GM12801 (cell line): ENCODE results near the gene LY6G5C.

Source experiments
- TF ChIP-seq, protein P1 (sequence below): IDR thresholded peaks from one replicate; pipeline ENCODE4 v1.5.1; 2011; ENCODE audit warnings: control low read depth; ENCODE audit not compliant: insufficient read length; ENCODE audit errors: extremely low read depth

LY6G5C gene

DNA sequence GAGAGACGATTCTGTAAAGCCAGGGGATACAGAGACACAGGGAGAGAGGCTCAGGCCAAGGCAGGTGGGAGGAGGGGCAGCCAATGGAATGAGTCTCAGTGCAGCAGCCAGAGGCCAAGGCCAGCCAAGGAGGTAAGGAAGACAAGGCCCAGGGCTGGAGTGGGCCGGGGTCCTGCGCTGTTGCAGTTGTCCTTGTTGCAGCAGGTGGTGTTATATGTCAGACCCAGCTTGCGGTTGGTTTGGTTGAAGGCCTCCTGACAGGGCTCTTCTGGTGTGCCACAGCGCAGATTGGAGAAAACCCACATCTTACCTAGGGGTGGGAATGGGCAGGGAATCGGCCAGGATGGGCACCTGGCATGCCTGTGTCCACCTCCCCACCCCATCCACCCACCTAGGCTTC is 38.1 kb upstream of the LY6G5C start:
- TF ChIP-seq, protein P1, sequence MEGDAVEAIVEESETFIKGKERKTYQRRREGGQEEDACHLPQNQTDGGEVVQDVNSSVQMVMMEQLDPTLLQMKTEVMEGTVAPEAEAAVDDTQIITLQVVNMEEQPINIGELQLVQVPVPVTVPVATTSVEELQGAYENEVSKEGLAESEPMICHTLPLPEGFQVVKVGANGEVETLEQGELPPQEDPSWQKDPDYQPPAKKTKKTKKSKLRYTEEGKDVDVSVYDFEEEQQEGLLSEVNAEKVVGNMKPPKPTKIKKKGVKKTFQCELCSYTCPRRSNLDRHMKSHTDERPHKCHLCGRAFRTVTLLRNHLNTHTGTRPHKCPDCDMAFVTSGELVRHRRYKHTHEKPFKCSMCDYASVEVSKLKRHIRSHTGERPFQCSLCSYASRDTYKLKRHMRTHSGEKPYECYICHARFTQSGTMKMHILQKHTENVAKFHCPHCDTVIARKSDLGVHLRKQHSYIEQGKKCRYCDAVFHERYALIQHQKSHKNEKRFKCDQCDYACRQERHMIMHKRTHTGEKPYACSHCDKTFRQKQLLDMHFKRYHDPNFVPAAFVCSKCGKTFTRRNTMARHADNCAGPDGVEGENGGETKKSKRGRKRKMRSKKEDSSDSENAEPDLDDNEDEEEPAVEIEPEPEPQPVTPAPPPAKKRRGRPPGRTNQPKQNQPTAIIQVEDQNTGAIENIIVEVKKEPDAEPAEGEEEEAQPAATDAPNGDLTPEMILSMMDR: no peak

DNA sequence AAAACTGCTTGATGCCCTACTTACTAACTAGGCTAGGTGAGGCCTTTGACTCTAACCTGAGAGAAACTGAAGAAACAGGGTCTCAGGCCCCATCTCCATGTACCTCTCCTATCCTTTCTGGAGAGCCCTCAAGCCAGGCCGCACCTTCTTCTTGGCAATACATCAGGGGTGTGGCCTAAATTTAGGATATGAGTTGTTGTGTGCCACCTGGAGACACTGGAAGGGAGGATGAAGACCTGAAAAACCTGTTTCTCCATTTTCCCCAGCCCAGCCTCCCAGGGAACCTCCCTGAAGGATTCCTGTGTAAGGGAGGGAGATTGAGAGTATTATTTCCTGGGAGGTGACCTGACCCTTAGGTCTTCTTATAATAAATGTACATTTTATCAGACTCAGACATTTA is 37.4 kb upstream of the LY6G5C start:
- TF ChIP-seq, protein P1: no peak

- TF ChIP-seq, protein P1: no peak
Observed at GRCh38 chr6:31717499-31718222, 36.8 kb upstream of the LY6G5C start.

DNA sequence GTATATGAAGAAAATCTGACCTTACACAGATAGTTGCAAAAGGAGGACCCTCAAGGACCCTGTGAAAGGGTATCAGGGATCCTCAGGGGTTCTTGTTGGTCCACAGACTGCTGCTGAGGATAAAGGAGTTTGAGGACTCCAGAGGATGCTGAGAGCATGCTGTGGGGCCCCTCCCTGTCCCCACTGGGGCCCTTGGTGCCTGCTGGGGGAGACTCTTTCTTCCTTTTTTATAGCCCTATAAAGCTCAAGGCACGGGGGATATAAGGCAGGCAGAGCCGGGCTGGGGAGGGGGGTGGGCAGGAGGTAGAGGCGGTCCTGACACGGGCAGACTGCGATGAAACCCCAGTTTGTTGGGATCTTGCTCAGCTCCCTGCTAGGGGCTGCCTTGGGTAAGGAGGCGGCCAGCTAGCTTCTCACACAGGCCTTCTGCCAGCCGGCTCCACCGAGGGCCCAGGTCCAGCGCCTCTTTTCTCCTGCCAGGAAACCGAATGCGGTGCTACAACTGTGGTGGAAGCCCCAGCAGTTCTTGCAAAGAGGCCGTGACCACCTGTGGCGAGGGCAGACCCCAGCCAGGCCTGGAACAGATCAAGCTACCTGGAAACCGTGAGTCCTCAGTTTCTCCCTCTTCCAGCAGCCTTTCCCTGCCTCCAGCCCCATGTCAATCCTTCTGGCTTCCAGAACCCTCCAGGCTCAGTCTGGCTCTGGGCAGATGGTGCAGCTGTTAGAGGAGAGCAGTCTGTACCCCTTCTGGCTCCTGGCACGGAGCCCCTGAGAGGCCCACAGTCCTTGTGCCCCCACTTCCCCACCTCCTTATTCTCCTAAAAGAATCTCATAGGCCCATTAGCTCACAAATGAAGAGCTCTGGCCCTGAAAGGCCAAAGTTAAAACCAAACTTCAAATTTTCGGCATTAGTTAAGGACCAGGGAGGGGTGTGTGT is 34.4 kb upstream of the LY6G5C start, which contains the start of gene LY6G6D:
LY6G6D (plus strand) TSS at position 327 of the 937 bp plus-strand sequence; CDS start at position 335, 8 bp downstream.
- TF ChIP-seq, protein P1: no peak

GRCh38 chr6:31713991-31714684 is 33.3 kb upstream of the LY6G5C start:
- TF ChIP-seq, protein P1: no peak

DNA sequence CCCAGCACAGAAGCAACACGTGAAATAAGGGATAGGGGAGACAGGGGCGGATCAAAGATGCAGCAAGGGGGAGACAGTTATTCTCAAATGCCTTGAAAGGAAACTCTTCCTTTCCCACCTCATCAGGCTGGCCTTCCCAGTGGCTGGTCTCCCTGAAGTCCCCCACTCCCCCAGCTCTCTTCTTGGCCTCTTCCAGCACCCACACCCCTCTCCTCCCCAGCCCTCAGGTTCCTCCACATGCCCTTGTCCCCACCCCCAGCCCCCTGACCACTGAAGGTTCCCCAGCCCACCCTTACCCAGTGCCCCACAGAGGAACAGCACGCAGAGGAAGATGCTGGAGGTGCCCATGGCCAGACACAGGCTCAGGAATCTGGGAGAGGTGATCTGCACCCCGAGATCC is 32.6 kb upstream of the LY6G5C start:
- TF ChIP-seq, protein P1: no peak

DNA sequence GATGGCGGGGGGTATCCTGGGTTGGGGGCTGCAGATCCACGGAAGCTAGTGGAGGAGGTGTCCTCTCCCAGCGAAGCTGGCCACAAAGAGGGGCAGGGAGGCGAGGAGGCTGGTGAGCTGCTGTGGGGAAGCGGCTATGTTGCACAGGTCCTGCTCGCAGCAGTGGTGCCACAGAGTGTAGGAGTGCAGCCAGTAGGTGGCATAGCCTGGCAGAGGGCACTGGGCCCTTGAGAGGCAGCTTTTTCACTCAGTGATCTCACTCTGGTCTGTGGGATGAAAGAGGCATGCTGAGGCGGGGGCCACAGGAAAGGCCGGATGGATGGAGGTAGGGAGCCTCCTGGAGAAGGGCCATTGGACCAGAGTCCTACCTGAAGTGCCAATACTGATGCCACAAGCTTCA is 31.4 kb upstream of the LY6G5C start:
- TF ChIP-seq, protein P1: no peak
